ENCODE results near the gene DPP8. TPM values are rescaled to one million over a fixed set of nuclear protein-coding genes. Genes with fewer than 3 reads are reported as not detected.

DPP8 gene
- total and polyA plus RNA-seq, 10 of the 15 experiments (the other 5 are each of a cell fraction or from before 2014, with no cell fraction given), result 12.0 to 30.6 (median 24.3) TPM

GRCh38 chr15:65558336-65558735 is 40.8 kb upstream of the DPP8 start (continued):
- TF ChIP-seq CHD2 (IDR thresholded peaks at IDR 0.05; ENCODE audit: borderline replicate concordance, low read depth, low read length) (no peak), ESRRA (IDR thresholded peaks at IDR 0.05; ENCODE audit: low read length) (no peak), MEF2A (IDR thresholded peaks at IDR 0.05; ENCODE audit: insufficient read depth, low read depth, low read length) (no peak), GABPA (IDR thresholded peaks at IDR 0.05; ENCODE audit: low read depth) (no peak), CBX3 (IDR thresholded peaks at IDR 0.05; ENCODE audit: borderline replicate concordance, low read depth) (no peak), SMAD1 (IDR thresholded peaks at IDR 0.05; ENCODE audit: low read depth, partially characterized antibody) (no peak), CBX5 (IDR thresholded peaks at IDR 0.05; ENCODE audit: low read depth) (no peak), TCF3 (IDR thresholded peaks at IDR 0.05; ENCODE audit: borderline replicate concordance, insufficient read depth, low read depth, low read length) (no peak), NFXL1 (IDR thresholded peaks at IDR 0.05; ENCODE audit: borderline replicate concordance) (no peak), SMAD5 (IDR thresholded peaks at IDR 0.05; ENCODE audit: low read depth) (no peak), SUPT20H (IDR thresholded peaks at IDR 0.05; ENCODE audit: borderline replicate concordance, control insufficient read depth, low read depth, low read length) (no peak), ZSCAN29 (IDR thresholded peaks at IDR 0.05) (no peak), RELA (IDR thresholded peaks at IDR 0.05; ENCODE audit: borderline replicate concordance, partially characterized antibody) (no peak)

- no TSS peak for BruUV-seq (replicated peaks)
- Histone ChIP-seq H3K9me3 (replicated peaks; ENCODE audit: control insufficient read depth, insufficient read depth, low read length) (no peaks in the 10 kb centered on the region), H3K27me3 (replicated peaks in 1 of 2; ENCODE audit: control insufficient read depth in 2 of 2, insufficient read depth in 2 of 2, low read length in 1 of 2) (no peaks in the 10 kb centered on the region), H3K9ac (ENCODE audit: control insufficient read depth, insufficient read depth, low read length) (no peak overlapping the region), H3K4me3 (no peak overlapping the region), H3K4me2 (ENCODE audit: control insufficient read depth, insufficient read depth) (no peak overlapping the region), H2AFZ (ENCODE audit: control insufficient read depth, low read depth, low read length) (no peak overlapping the region), H3K36me3 (ENCODE audit: control insufficient read depth in 2 of 2, insufficient read depth in 2 of 2, low read length in 1 of 2) (peaks cover 10 to 12% of the 10 kb centered on the region in 2 experiments), H4K20me1 (ENCODE audit: control insufficient read depth, insufficient read depth) (no peaks in the 10 kb centered on the region), H3K27ac (ENCODE audit: control insufficient read depth, insufficient read depth) (no peak overlapping the region), H3K4me1 (ENCODE audit: control insufficient read depth, insufficient read depth, low read length) (no peaks in the 10 kb centered on the region; the same call in 1 of the 2 replicates), H3K79me2 (ENCODE audit: control insufficient read depth, insufficient read depth, low read length) (no peaks in the 10 kb centered on the region)
- in situ Hi-C loops (cut with MboI), result no loop called here
- SMC1A ChIA-PET (ENCODE audit: uncharacterized antibody, unreplicated experiment), result interaction anchor here (0.7 to 2.0 kb wide), 2 partner anchors 13 to 133 kb away, joined by 3 to 5 read pairs; no protein-coding TSS in a partner anchor
- ATAC-seq (no peak), FAIRE-seq (no peak), DNase-seq (ENCODE audit: low read depth, low spot score) (no peak)
- over 99% methylated on average over 7 of the region's 7 CpGs for WGBS (ENCODE audit: insufficient coverage, insufficient replicate concordance, low lambda C conversion rate, missing lambda C conversion rate)
- CTCF ChIA-PET, result no interaction called here
- RAD21 ChIA-PET (ENCODE audit: unreplicated experiment), result no interaction called here
- intact Hi-C loops (cut with micrococcal nuclease; ENCODE audit: unreplicated experiment), result no loop called here
- POLR2A ChIA-PET, result interaction anchor here (0.5 kb wide), 1 partner anchor 144 kb away, joined by 5 read pairs; no protein-coding TSS in a partner anchor
- TF ChIP-seq ESRRA (IDR thresholded peaks at IDR 0.05; ENCODE audit: low read length) (no peak), MEF2A (IDR thresholded peaks at IDR 0.05; ENCODE audit: insufficient read depth, low read depth, low read length) (no peak), ZNF592 (IDR thresholded peaks at IDR 0.05) (no peak), ZNF687 (IDR thresholded peaks at IDR 0.05) (no peak), SP1 (IDR thresholded peaks at IDR 0.05; ENCODE audit: low read depth, low read length) (no peak), SIN3A (IDR thresholded peaks at IDR 0.05; ENCODE audit: low read depth, low read length) (no peak)
Observed at GRCh38 chr15:65556622-65557021, 39.1 kb upstream of the DPP8 start.
